GM12865 (cell line): ENCODE results near the gene HEMGN.
"Not testable (repeated sequence)": the region's sequence is repeated elsewhere in the genome, so short reads cannot be mapped to it uniquely, and the experiment has no call there.

Experiments
- DNase-seq: peaks from one replicate; pipeline ENCODE4 v3.0.0; 2010; ENCODE audit warnings: low read depth
- H3K4me3 ChIP-seq: 2 replicates; pipeline ENCODE4 v1.5.1; 2011; ENCODE audit warnings: mild to moderate bottlenecking, low read depth, low read length, control low read depth
- TF ChIP-seq, protein P1 (sequence below): IDR thresholded peaks from 2 replicates; pipeline ENCODE4 v1.5.1; 2011; ENCODE audit warnings: low read length, control low read depth, low read depth, inconsistent platforms; ENCODE audit not compliant: insufficient read depth; ENCODE audit errors: missing control alignments

HEMGN gene

DNA sequence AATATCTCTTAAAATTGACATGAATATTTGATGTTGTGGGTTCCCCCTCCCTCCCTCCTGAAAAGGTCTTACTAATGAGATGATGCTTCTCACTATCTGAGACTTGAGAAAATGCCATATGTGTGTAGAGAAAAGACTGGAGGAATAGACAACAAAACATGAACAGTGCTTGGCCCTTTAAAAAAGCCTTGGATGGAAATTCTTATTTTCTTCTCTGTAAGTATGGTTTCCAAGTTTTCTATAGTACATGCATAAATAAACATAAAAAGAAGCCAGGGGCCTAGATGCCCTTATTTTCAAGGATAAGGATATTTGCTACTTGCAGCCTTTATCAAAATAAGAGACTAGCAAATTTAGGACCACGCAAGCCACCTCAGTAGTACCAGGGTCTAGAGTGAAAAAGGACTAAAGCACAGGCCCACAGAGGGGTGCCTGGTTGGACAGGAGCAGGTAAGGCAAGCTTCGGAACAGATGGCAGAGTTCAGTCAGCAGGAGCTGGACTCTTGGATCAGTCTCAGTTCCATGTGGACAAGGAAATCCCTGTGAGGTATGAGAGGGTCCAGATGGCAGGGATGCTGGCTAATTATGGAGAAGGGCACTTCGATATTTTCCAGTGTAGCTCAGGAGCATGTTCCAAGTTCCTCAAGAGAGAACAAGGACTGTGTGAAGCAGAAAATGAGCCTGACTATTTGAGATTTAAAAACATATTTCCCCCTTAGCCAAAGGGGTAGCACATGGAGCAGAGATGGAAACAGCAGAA is 40.6 kb upstream of the HEMGN start:
- H3K4me3 ChIP-seq: no peak overlapping the region
- no peak for DNase-seq
- TF ChIP-seq, protein P1, sequence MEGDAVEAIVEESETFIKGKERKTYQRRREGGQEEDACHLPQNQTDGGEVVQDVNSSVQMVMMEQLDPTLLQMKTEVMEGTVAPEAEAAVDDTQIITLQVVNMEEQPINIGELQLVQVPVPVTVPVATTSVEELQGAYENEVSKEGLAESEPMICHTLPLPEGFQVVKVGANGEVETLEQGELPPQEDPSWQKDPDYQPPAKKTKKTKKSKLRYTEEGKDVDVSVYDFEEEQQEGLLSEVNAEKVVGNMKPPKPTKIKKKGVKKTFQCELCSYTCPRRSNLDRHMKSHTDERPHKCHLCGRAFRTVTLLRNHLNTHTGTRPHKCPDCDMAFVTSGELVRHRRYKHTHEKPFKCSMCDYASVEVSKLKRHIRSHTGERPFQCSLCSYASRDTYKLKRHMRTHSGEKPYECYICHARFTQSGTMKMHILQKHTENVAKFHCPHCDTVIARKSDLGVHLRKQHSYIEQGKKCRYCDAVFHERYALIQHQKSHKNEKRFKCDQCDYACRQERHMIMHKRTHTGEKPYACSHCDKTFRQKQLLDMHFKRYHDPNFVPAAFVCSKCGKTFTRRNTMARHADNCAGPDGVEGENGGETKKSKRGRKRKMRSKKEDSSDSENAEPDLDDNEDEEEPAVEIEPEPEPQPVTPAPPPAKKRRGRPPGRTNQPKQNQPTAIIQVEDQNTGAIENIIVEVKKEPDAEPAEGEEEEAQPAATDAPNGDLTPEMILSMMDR: no peak

DNA sequence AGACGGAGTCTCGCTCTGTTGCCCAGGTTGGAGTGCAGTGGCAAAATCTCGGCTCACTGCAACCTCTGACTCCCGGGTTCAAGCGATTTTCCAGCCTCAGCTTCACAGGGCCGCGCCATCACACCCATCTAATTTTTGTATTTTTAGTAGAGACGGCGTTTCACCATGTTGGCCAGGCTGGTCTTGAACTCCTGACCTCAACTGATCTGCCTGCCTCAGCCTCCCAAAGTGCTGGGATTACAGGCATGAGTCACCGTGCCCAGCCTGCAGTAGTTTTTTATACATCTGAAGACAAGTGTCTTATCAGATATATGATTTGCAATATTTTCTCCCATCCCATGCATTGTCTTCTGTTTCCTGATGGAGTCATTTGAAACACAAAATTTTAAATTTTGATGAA is 38.7 kb upstream of the HEMGN start:
- H3K4me3 ChIP-seq, DNase-seq: not testable (repeated sequence)

DNA sequence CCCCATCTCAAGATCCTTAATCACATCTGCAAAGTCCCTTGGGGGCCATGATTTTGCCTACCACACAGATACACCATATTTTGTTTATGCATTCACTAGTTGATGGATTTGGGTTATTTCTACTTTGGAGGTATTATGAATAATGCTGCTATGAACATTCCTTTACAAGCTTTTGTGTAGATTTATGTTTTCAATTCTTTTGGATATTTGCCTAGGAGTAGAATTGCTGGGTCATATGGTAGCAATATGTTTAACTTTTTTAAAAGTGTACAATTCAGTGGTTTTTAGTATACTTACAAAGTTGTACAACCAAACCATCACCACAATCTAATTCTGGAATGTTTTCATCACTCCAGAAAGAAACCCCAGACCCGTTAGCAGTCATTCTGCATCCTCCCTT is 37.4 kb upstream of the HEMGN start:
- no peak for DNase-seq
- TF ChIP-seq, protein P1: no peak

DNA sequence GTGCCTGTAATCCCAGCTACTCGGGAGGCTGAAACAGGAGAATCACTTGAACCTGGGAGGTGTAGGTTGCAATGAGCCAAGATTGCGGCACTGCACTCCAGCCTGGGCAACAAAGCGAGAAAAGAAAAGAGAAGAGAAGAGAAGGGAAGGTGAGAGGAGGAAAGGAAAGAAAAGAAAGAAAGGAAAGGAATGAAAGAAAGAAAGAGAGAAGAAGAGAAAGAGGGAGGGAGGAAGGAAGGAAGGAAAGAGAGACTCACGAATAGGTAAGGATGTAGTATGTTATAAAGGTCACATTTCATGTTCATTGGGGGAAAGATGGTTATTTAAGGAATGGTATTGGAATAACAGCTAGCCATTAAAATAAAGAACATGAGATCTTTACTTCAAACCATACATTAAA is 34.8 kb upstream of the HEMGN start:
- no peak for DNase-seq
- TF ChIP-seq, protein P1: no peak
- H3K4me3 ChIP-seq: no peak overlapping the region

More for the DNA sequence above, 37.4 kb upstream of the HEMGN start:
- H3K4me3 ChIP-seq: no peak overlapping the region

DNA sequence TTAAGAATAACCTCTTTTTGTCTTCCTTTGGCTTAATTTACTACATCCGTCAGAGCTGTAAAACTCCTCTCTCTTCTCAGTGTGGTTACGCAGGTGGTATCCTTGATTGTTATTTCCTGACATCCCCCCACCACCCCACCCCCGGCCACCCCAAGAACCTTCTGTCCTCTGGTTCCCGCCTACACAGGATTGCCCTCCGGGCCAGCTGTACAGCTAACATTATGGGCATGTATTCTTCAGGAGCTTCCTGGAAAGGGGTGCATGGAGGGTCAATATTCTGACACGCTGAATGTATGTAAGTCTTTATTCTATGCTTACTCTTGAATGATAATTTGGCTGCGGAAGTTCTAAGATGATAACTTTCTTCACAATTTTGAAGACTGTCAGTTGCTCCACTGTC is 32.2 kb upstream of the HEMGN start:
- TF ChIP-seq, protein P1: no peak
- no peak for DNase-seq
- no peak overlapping the region for H3K4me3 ChIP-seq

DNA sequence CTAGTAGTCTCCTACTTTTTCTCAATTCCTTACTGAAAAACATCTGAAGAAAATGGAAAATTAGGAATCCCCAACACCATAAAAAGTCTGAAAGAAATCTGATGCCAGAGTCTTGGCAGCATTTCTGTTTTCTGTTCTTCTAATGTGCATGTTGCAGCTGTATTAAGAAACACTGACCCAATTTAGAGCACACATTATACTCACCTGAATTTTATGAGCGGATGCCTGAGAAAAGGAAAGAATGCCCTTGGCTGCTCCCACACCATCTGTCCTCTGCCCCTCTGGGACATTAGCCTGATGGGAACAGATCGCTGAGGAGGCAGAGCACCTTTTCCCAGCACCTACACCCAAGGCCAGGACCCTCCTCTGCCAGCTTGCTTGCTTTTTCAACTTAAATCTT is 31.0 kb upstream of the HEMGN start:
- no peak for DNase-seq
- TF ChIP-seq, protein P1: no peak

DNA sequence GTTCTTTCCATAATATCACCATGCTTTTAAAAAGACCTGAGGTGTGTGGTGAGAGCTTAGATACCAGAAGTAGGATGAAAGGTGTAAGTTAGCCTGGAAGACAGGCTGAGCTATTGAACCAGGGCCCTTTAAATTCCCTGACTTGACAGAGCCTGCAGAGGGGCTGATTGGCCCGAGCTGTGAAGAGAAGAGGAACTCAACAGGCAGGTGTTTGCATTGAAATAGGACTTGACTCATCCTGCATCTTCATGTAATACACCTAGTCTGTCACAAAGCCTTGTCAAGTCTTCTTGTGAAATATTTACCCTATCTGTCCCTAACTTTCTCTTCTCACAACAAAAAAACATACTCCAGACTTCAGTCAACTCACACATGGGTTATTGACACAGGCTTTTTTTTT is 28.5 kb upstream of the HEMGN start:
- H3K4me3 ChIP-seq: no peak overlapping the region
- DNase-seq: no peak
- TF ChIP-seq, protein P1: no peak

More for the DNA sequence above, 31.0 kb upstream of the HEMGN start:
- no peak overlapping the region for H3K4me3 ChIP-seq
